ENCODE measurements around the gene HOXA3. TPM values are rescaled to one million over a fixed set of nuclear protein-coding genes. Genes with fewer than 3 reads are reported as not detected.

The HOXA3 gene
- total RNA-seq, 1 donor from 2014 or later, result 8.7 TPM

Small RNAs within 50 kb of the gene (microRNA-seq; reads per million reads assigned to microRNA genes)
- gene MIR196B (ENCODE audit: borderline microRNAs expressed), result 41.3 reads per million, percentile 54 among the genes with 10 or more reads in this experiment

Other genes with a start within 250 kb of the HOXA3 start
- 0.75 TPM for gene HOXA1, start 56.6 kb downstream of the HOXA3 start, total RNA-seq
- 2.1 TPM for gene HOXA2, start 49.9 kb downstream of the HOXA3 start, total RNA-seq
- gene HOXA4, start 21.8 kb downstream of the HOXA3 start, total RNA-seq, result 7.1 TPM
- gene HOXA5, start 8.9 kb downstream of the HOXA3 start, total RNA-seq, result 16.0 TPM
- 6.5 TPM for gene HOXA6, start 4.8 kb downstream of the HOXA3 start, total RNA-seq
- gene HOXA7, start 4.1 kb upstream of the HOXA3 start, total RNA-seq, result 2.9 TPM
- gene HOXA9, start 13.0 kb upstream of the HOXA3 start, total RNA-seq, result 1.2 TPM
- 0.38 TPM for gene HOXA10, start 21.7 kb upstream of the HOXA3 start, total RNA-seq
- not detected for gene HOXA11, start 32.6 kb upstream of the HOXA3 start, total RNA-seq
- not detected for gene HOXA13, start 47.5 kb upstream of the HOXA3 start, total RNA-seq
- not detected for gene EVX1, start 90.2 kb upstream of the HOXA3 start, total RNA-seq

All from upper lobe of right lung (tissue), 1 donor.